NCI-H187 treated with DMSO at 0.1 percent for 48 hours (cell line): ENCODE results near the gene ZDHHC3.

Source experiments
- DNase-seq: peaks from one replicate; lab custom pipeline; 2025; lab: John Stamatoyannopoulos, UW

ZDHHC3 gene

GRCh38 chr3:44892689-44893088 lies 83.3 kb downstream of the ZDHHC3 start:
- no peak for DNase-seq

GRCh38 chr3:44890852-44891251 lies 85.1 kb downstream of the ZDHHC3 start:
- DNase-seq = no peak

GRCh38 chr3:44890258-44890657 lies 85.7 kb downstream of the ZDHHC3 start:
- no peak for DNase-seq

DNA sequence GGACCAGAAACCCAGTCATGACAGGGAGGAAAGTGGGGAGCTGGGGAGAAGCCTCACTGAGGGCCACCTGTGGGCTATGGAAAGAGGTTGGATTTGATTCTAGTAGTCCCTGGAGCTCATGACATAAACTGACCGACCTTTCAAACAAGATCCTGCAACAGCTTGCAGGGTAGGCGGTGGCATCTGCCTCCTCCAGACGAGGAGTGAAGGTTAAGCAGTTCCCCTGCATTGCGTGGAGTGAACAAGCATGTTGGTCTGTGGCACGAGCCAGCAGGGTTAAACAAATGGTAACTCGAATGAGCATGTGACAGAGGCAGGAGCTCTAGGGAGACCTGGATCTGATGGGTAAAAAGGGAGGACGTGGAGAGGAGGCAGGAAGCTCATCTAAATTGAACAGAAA lies 88.9 kb downstream of the ZDHHC3 start:
- DNase-seq = no peak

GRCh38 chr3:44886561-44886960 lies 89.4 kb downstream of the ZDHHC3 start:
- no peak for DNase-seq

DNA sequence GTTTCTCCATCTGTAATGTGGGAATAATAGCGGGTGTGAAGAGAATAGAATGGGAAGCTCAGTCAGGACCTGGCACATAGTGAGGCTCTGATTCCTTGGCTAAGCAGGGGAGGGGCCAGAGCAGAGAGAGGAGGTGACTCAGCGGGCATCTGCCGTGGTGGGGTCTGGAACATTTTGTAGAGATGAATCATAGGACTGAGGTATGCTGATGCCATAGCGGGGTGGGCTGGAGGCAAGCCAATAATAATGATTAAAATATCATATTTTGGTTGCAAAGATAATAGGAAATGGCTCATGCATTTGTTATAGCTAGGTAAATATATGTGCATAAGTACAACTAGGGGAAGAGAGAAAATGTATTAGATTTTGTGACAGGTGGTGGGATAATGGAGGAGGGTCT lies 90.4 kb downstream of the ZDHHC3 start:
- no peak for DNase-seq

DNA sequence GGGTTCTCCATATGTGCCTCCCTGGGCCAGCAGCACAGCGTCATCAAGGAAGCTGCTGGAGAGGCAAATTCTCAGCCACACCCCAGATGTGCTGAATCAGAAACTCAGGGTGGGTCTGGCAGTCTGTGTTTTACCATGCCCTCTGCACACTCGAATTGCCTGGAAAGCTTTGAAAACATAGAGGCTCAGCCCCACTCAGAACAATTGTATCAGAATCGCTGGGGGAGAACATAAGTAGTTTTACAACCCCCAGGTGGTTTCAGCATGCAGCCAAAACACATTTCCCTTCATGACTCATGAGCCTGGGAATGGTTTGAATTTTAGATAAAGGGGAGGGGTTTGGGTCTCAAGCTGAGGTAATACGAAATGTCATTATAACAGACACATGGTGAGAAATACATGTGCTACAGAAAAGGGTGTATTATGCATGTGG lies 92.0 kb downstream of the ZDHHC3 start:
- no peak for DNase-seq

DNA sequence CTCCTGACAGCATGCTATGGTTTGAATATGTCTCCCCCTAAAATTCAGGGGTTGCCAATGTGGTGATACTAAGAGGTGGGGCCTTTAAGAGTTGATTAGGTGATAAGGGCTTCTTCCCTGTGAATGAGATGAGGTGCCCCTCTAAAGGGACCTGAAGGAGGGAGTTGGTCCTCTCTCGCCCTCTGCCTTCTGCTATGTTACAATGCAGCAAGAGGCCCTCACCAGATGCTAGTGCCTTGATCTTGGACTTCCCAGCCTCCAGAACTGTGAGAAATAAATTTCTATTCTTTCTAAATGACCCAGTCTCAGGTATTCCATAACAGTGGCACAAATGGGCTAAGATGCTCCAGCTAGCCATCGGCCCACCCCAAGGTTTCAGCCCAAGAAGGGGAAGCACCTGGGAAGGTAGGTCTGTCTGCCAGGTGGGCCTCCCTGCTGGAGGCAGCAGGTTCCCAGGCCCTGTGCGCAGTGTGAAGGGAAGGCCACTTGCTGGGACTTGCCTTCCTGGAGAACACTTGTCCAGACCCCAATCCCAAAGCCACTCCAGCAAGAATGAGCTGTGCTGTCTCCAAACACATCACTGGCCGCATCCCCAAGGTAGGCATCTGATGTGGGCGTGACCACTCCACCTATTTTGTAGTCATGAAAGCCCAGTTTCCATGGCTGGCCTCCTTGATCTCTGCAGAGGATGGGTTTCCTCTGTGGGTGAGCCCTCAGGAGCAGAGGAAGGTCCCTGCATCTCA lies 92.6 kb downstream of the ZDHHC3 start:
- no peak for DNase-seq

GRCh38 chr3:44880284-44880683 lies 95.7 kb downstream of the ZDHHC3 start:
- no peak for DNase-seq

DNA sequence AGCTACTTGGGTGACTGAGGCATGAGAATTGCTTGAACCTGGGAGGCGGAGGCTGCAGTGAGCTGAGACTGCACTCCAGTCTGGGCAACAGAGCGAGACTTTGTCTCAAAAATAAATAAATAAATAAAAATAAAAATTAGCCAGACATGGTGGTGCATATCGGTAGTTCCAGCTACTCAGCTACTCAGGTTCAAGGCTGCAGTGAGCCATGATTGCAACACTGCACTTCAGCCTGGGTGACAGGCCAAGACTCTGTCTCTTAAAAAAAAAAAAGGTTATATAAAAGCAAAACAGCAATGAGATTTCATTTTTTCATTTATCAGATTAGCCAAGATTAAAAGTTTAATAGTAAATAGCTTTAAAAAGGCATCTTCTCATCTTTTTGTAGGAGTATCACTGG lies 98.6 kb downstream of the ZDHHC3 start:
- no peak for DNase-seq

- no peak for DNase-seq
These were observed 100.4 kb downstream of the ZDHHC3 start for GRCh38 chr3:44875596-44875995.
